ENCODE data around the gene CCNT2.
"Not testable (repeated sequence)": the region's sequence is repeated elsewhere in the genome, so short reads cannot be mapped to it uniquely, and the experiment has no call there.

CCNT2 gene

DNA sequence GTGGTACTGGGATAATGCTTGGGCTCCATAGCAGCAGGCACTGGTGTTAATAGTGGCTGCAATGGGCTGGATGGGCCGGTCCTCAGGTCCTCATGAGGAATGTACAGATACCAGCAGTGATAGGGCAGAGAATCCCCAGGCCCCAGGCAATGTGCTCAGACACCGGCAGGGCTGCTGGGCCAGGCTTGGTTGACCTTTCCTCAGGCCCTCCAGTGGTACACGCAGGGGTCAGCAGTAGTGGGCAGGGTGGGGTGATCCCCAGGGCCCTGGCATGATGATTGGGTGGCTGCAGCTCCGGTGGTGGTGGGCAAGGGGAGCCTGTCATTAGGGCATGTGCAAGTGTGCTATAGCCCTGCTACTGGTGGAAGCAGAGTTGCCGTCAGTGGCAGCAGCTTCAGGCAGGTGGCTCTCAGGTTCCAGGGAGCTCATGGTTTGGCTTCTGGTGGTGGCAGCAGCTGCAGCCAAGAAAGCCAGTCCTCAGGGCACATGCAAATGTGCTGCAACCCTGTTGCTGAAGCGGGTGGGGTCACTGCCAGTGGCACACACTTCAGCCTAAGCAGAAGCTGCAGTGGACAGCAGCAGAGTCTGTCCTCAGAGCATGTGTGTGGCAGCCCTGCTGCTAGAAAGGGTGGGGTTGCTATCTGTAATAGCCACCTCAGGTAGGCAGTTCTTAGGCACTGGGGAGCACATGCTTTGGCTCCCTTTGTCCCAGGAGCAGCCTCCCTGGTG, 56.8 kb downstream of the CCNT2 start:
- DNase-seq (ENCODE audit: low read depth, low spot score) = no peak

DNA sequence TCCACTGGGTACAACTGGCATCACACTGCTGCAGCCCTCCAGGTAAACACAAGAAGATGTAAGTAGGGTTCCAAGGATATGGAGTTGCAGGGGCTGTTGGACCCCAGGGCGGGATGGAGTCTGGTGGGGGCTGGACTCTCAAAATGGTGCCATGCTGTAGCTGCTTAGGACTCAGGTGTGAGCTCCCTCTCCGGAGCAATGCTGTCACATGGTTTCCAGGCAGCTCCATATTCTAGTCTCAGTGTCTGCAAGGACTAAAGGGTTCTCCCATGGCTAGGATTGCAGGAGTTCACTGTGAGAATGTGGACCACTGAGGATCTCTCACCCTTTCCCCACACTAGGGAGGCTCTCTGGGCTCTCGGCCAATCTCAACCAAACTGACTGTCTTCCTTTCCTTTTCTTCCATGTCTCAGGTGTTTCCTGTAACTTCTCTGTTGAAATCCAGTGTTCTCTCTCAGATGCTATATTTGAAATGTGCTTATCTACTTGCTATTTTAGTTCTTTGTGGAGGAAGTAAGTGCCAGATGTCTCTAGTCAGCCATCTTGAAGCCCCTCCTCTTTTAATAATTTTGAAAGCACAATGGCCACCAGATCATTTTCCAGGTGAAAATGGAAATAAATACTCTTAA, 57.6 kb downstream of the CCNT2 start:
- DNase-seq (ENCODE audit: low read depth, low spot score) = no peak

DNA sequence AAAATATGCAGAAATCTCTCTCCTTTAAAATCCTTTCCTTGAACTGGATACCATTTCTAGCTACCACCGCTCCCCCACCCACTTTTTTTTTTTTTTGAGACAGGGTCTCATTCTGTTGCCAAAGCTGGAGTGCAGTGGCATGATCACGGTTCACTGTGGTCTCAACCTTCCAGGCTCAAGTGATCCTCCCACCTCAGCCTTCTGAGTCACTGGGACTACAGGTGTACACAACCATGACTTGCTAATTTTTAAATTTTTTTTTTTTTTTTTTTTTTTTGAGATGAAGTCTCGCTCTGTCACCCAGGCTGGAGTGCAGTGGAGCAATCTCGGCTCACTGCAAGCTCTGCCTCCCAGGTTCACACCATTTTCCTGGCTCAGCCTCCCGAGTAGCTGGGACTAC, 58.5 kb downstream of the CCNT2 start:
- not testable (repeated sequence) for DNase-seq (ENCODE audit: low read depth, low spot score)

DNA sequence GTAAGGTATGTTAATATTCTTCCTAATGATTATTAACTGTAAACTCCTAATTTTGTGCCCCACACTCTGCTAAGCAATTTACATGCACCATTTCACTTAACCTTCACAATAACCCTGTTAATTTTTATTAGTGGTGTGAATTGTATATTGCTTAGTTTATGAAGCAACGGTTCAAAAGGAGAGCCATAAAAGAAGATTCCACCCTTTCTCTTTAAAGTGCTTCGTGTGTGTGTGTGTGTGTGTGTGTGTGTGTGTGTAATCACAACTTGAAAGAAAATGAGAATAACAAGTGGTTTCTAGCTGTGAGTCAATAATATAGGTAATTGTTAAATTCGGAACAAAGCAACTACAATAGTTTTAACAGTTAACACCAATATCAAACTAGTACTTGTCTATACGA, 60.6 kb downstream of the CCNT2 start:
- no peak for DNase-seq (ENCODE audit: low read depth, low spot score)

DNA sequence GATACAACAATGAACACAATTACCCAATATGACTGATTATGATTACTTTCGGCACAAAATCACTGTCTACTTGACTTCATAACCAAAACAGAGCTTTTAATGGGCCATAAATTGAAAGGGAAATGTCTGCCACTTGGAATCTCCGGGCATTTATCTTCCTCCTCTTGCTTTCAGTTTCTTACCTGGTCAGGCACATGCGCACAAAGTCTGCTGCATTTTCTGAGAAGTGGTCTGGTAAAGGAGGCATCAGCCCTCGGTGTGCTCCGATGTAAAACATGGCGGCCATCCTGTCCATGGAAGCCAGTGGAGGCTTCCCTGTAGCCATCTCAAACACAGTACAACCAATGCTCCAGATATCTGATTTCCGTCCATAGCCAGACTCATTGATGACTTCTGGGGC, 62.0 kb downstream of the CCNT2 start:
- DNase-seq (ENCODE audit: low read depth, low spot score) = no peak

DNA sequence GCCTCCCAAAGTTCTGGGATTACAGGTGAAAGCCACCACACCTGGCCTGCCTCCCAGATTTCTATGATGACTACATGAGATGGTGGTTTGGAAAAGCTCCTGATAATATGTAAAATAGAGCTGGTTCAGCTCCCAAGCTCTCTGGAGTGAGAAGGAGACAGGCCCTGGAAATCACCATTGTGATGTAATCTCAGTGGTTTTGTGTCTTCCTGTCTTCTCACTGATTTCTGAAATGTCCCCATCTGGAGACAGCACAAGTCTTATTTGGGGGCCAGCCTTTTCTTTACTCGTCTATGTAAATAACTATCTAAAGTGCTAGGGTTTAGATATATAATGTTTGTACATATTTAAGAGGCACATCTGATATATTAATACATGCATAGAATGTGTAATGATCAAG, 64.0 kb downstream of the CCNT2 start:
- no peak for DNase-seq (ENCODE audit: low read depth, low spot score)

DNA sequence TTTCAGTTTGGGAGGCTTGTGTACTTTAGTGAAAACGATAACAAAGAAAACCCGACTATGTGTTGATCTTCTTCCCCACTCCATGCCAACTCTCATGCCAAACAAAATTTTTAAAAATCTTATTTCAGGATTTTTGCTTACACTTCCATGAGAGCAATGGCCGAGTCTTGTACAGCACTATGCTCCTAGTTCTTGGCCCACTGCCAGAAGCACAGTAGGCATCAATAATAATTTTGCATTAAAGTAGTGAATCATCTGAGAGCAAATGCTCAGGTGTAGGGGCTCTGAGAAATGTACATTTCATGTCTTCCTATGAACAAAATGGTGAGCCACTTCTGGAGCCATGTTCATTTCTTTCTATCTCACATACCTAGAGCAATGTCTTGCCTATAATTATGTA, 66.4 kb downstream of the CCNT2 start:
- DNase-seq (ENCODE audit: low read depth, low spot score) = no peak

DNA sequence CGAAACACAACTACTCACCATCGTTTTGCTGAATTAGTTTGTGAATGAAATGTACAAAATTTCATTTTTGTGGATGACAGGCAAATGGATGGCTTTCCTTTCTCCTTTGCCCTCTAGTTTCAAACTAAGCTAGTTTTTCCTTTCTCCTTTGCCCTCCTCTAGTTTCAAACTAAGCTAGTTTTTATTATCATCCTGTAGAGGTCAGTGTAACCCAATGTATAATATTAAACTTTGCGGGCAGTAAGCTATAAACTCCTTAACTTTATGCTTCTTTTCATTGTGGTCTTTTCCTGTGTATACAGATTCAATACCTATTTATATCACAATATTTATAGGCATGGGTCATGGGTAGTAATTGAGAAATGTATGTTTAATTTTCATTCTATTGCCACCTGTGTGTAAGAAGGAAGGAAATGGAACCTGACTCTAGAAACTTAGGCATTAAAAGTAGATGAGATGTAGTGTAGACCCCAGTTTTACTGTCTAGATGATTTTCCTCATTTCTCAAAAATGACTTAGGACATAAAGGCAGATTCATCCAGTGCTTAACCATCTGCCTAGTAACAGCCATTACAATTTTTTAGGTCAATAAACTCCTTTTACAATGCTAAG, 70.5 kb downstream of the CCNT2 start:
- DNase-seq (ENCODE audit: low read depth, low spot score) = no peak

DNA sequence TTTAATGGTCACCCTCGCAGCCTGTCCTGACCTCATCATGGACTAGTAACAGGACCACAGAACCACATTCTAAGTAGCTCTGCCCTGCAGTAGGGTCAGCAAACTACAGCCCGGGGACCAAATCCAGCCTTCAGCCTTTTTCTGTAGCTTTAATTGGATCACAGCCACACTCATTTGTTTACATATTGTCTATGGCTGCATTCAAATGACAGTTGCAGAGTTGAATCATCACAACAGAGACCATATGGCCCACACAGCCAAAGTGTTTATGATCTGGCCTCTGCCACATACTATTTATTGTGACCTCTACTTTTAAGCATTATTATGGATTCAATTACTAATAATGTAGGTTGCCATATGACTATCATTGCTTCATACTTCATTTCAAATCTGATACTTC, 80.9 kb downstream of the CCNT2 start:
- DNase-seq (ENCODE audit: low read depth, low spot score) = no peak

DNA sequence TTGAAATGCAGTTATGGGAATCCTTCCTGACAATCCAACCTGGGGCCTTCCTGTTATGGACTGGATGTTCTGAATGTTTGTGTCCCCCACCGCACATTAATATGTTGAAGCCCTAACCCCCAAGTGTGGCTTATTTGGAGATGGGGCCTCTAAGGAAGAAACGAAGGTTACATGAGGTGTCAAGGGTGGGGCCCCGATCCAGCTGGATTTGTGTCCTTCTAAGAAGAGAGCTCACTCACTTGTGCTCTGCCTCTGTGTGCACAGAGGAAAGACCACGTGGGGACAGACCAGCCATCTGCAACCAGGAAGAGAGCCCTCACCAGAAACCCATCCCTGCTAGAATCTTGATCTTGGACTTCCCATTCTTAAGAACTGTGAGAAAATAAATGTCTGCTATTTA, 84.2 kb downstream of the CCNT2 start:
- DNase-seq (ENCODE audit: low read depth, low spot score) = no peak

DNA sequence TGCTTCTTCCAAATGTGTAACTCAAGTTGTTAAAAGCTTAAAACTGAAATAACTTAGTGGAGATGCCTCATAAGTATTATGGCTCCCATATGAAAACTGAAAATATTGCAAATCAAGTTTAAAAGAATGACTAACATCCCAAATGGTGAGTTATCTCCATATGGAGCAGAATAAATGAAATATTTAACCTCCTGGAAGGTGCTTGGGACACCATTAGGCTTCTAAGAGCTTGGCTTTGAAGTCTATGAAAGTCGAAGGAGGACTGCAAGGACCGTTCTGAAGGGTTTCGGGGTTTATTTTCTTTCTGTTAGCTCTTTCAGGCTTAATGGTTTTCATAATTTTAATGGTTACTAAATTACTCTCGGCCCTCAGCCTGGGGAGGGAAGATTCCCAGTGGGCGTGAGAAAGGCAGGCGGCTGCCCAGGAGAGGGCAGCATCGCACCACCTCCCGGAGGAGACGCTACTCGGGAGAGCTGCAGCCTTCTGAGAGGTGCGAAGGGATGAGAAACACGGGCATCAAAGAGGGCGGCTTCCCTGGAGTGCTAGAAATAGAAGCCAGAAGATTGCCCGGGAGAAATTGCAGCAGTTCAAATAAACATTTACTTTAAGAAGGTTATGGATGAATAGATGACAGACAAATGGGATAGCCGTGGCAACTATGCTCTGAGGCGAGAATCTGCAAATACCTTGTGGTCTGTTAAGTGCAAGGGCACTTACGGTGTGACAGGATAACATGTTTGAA, 85.6 kb downstream of the CCNT2 start:
- DNase-seq (ENCODE audit: low read depth, low spot score) = peak; percentile 18

DNA sequence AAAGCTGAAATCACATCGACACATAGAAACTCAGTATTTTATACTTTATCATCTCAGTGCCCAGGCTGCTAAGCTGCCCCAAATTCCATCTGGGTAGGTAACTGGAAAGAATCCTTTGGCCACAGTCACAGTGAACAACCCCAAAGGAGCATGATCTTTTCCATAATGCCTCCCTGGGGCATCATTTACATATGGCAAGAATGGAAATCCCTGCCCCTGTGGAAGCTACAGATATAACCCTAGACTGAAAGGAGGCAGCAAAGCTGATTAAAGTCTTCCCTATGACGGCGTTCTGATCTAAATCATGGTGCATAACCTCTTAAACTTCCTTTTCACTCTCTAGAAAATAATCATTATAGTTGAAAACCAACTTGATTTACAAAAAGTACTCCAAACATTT, 87.1 kb downstream of the CCNT2 start:
- DNase-seq (ENCODE audit: low read depth, low spot score) = no peak
